Right lobe of liver (tissue), 6 donors: ENCODE measurements around the gene MAEA. TPM values are rescaled to one million over a fixed set of nuclear protein-coding genes. Genes with fewer than 3 reads are reported as not detected.

Experiments used
- ATAC-seq, 4 donors: fragments of 200-7000 bp; cut with Tn5 transposase; one replicate each; pipeline ENCODE4 v1.9.1; 2020; ENCODE audit warnings: mild to moderate bottlenecking in 4 of 4, moderate library complexity in 4 of 4
- DNase-seq, 3 donors: peaks; one replicate each; pipeline ENCODE4 v3.0.0-alpha.2; 2020
- H3K27ac ChIP-seq, 3 donors: fragments of 200-600 bp; one replicate each; pipeline ENCODE4 v1.8.0; 2022
- H3K27me3 ChIP-seq, 2 donors: fragments of 200-600 bp; one replicate each; pipeline ENCODE4 v1.8.0; 2022
- H3K36me3 ChIP-seq, 4 donors: fragments of 200-600 bp; sonication (generic) in 1 of 4; one replicate each; pipeline versions ENCODE4 v1.5.1 to v1.8.0; 2017 to 2022; ENCODE audit warnings: control low read depth in 1 of 4
- H3K4me1 ChIP-seq, 4 donors: fragments of 200-600 bp; sonication (generic) in 1 of 4; one replicate each; pipeline versions ENCODE4 v1.5.1 to v1.8.0; 2017 to 2022; ENCODE audit warnings: control low read depth in 1 of 4
- H3K4me3 ChIP-seq, 3 donors: fragments of 200-600 bp; one replicate each; pipeline ENCODE4 v1.8.0; 2022
- H3K9me3 ChIP-seq, 4 donors: fragments of 200-600 bp; sonication (generic) in 1 of 4; one replicate each; pipeline versions ENCODE4 v1.5.1 to v1.8.0; 2017 to 2022; ENCODE audit warnings: control low read depth in 1 of 4
- CTCF ChIP-seq, 4 donors: fragments of 200-600 bp in 3 of 4; fragments of 450-650 bp in 1 of 4; IDR thresholded peaks; one replicate each; pipeline versions ENCODE4 v1.5.1 to v1.8.0; 2016 to 2022; ENCODE audit warnings: antibody characterized with exemption in 4 of 4, mild to moderate bottlenecking in 2 of 4
- POLR2A ChIP-seq: fragments of 450-650 bp; IDR thresholded peaks from one replicate; pipeline ENCODE4 v1.6.1; 2017; ENCODE audit warnings: antibody characterized with exemption, mild to moderate bottlenecking
- WGBS: methylation state at CpG from one replicate; pipeline ENCODE4 v1.1.6; 2018; ENCODE audit warnings: low coverage, low lambda C conversion rate; ENCODE audit not compliant: insufficient coverage; ENCODE audit errors: missing lambda C conversion rate; 5-methylcytosine and 5-hydroxymethylcytosine counted together
- intact Hi-C, 2 donors: fragments of 100-400 bp; cut with DNase I; formaldehyde crosslinking; loops; one replicate each; pipeline versions ENCODE4 v1.11.2 to v1.14.1; 2022
- total RNA-seq, 6 experiments: library from RNA; depleted of rRNA in 2 of 6; stranded (reverse); fragments of >200 nt in 2 of 6; fragmentation: NEBNext Ultra II Directional in 3 of 6; extraction: Animal tissue kit (Norgen Biotek cat#: 25700) in 3 of 6; gene quantifications; one replicate each; pipeline versions ENCODE4 v1.1.0 to v1.2.4, GENCODE V29; 2016 to 2023
- donor health status: DM: no; HTN: yes; CAD: no.
- donor health status: DM: no; HTN: no; CAD: no.
- donor health status: DM: no; HTN: no; CAD: no.
- donor health status: DM: no; HTN: yes; CAD: no.
- donor health status: DM: no; HTN: yes; CAD: no.

The MAEA gene
- total RNA-seq, 6 experiments from 2014 or later = 24.3 to 42.0 (median 27.9) TPM

- Histone ChIP-seq H3K27ac (no peak overlapping the region), H3K9me3 (no peaks in the 10 kb centered on the region), H3K4me3 (no peak overlapping the region), H3K36me3 (peaks cover 0 to 15% (median 3%) of the 10 kb centered on the region in 4 donors), H3K27me3 (no peaks in the 10 kb centered on the region), H3K4me1 (no peaks in the 10 kb centered on the region)
- TF ChIP-seq CTCF (IDR thresholded peaks at IDR 0.05) = no peak
- TF ChIP-seq POLR2A = no peak
- 92% methylated on average over 26 of the region's 38 CpGs for WGBS
- ATAC-seq = no peak
- intact Hi-C loops = loop anchor here (10.0 kb wide), 2 partner anchors 156 to 224 kb away; no protein-coding TSS in a partner anchor
- DNase-seq = no peak
Observed at GRCh38 chr4:1358421-1359143, 68.9 kb downstream of the MAEA start.

- ATAC-seq = no peak
- Histone ChIP-seq H3K4me3 (no peak overlapping the region), H3K4me1 (no peaks in the 10 kb centered on the region), H3K9me3 (no peaks in the 10 kb centered on the region), H3K36me3 (peaks cover 0 to 15% (median 3%) of the 10 kb centered on the region in 4 donors), H3K27ac (no peak overlapping the region), H3K27me3 (no peaks in the 10 kb centered on the region)
- no peak for DNase-seq
- intact Hi-C loops = loop anchor here (10.0 kb wide), 2 partner anchors 156 to 224 kb away; no protein-coding TSS in a partner anchor
- WGBS = 88% methylated on average over 9 of the region's 14 CpGs
- no peak for TF ChIP-seq CTCF (IDR thresholded peaks at IDR 0.05)
Observed at GRCh38 chr4:1359144-1359501, 69.4 kb downstream of the MAEA start.

GRCh38 chr4:1359976-1360375, 70.3 kb downstream of the MAEA start:
- no peaks in the 10 kb centered on the region for H3K9me3 ChIP-seq
- H3K4me1 ChIP-seq = no peaks in the 10 kb centered on the region
- H3K27ac ChIP-seq = no peak overlapping the region
- ATAC-seq = no peak
- 100% methylated on average over 2 of the region's 16 CpGs for WGBS
- no peak for TF ChIP-seq POLR2A
- TF ChIP-seq CTCF (IDR thresholded peaks at IDR 0.05) = no peak
- H3K36me3 ChIP-seq = peaks cover 0 to 13% (median 2%) of the 10 kb centered on the region in 4 donors
- no peak for DNase-seq
- intact Hi-C loops = loop anchor here (10.0 kb wide), 3 partner anchors 155 to 265 kb away; no protein-coding TSS in a partner anchor
- H3K4me3 ChIP-seq = no peak overlapping the region
- H3K27me3 ChIP-seq = no peaks in the 10 kb centered on the region

GRCh38 chr4:1360423-1361283, 71.0 kb downstream of the MAEA start:
- Histone ChIP-seq H3K9me3 (no peaks in the 10 kb centered on the region), H3K4me1 (no peaks in the 10 kb centered on the region), H3K4me3 (no peak overlapping the region), H3K27ac (no peak overlapping the region), H3K36me3 (peaks cover 0 to 7% (median 1%) of the 10 kb centered on the region in 4 donors), H3K27me3 (no peaks in the 10 kb centered on the region)
- ATAC-seq (no peak), DNase-seq (no peak)
- intact Hi-C loops = loop anchor here in 1 of 2 donors (10.0 kb wide), 1 partner anchor 264 kb away; no protein-coding TSS in a partner anchor
- TF ChIP-seq POLR2A = no peak
- no peak for TF ChIP-seq CTCF (IDR thresholded peaks at IDR 0.05)
- 94% methylated on average over 9 of the region's 29 CpGs for WGBS
